Breast epithelium (tissue), 4 donors: ENCODE data around the gene DLX4. TPM values are rescaled to one million over a fixed set of nuclear protein-coding genes. Genes with fewer than 3 reads are reported as not detected.

Experiments used
- DNase-seq, 2 donors: peaks; one replicate each; pipeline ENCODE4 v3.0.0-alpha.2; 2019; ENCODE audit warnings: low spot score in 2 of 2
- H3K27ac ChIP-seq, 2 donors: fragments of 200-600 bp; sonication (generic) in 1 of 2; one replicate each; pipeline ENCODE4 v1.5.1; 2016 to 2019; ENCODE audit warnings: mild to moderate bottlenecking in 1 of 2
- H3K27me3 ChIP-seq, 2 donors: fragments of 200-600 bp; sonication (generic) in 1 of 2; one replicate each; pipeline versions ENCODE4 v1.5.1 to v1.6.0; 2017 to 2019; ENCODE audit warnings: control low read depth in 1 of 2, mild to moderate bottlenecking in 1 of 2
- H3K36me3 ChIP-seq: fragments of 200-600 bp; one replicate; pipeline ENCODE4 v1.5.1; 2019
- H3K4me1 ChIP-seq, 2 donors: fragments of 200-600 bp; sonication (generic); one replicate each; pipeline ENCODE4 v1.5.1; 2016 to 2019; ENCODE audit warnings: control low read depth in 1 of 2
- H3K4me3 ChIP-seq, 3 donors: fragments of 200-600 bp; sonication (generic); 1 replicate in 2 of 3; 2 replicates in 1 of 3; pipeline ENCODE4 v1.5.1; 2016 to 2019; ENCODE audit warnings: mild to moderate bottlenecking in 3 of 3, moderate library complexity in 2 of 3
- H3K9me3 ChIP-seq, 2 donors: fragments of 200-600 bp; sonication (generic) in 1 of 2; one replicate each; pipeline ENCODE4 v1.5.1; 2016 to 2019; ENCODE audit warnings: control low read depth in 1 of 2
- CTCF ChIP-seq, 3 donors: fragments of 450-650 bp; IDR thresholded peaks; one replicate each; pipeline ENCODE4 v1.5.1; 2016 to 2017; ENCODE audit warnings: antibody characterized with exemption in 3 of 3, mild to moderate bottlenecking in 3 of 3, moderate library complexity in 3 of 3
- POLR2A ChIP-seq: fragments of 450-650 bp; IDR thresholded peaks from one replicate; pipeline ENCODE4 v1.6.1; 2016; ENCODE audit warnings: antibody characterized with exemption, mild to moderate bottlenecking, moderate library complexity
- POLR2AphosphoS5 ChIP-seq, 3 donors: sonication (generic); formaldehyde crosslinking; IDR thresholded peaks; one replicate each; pipeline ENCODE4 v1.6.1; 2017; ENCODE audit warnings: antibody characterized with exemption in 3 of 3
- intact Hi-C: fragments of 100-400 bp; cut with DNase I; formaldehyde crosslinking; loops from one replicate; pipeline ENCODE4 v1.15.1; 2023; ENCODE audit warnings: low total_unique reads
- total RNA-seq, 3 donors: library from RNA; depleted of rRNA; stranded (reverse); fragments of >200 nt; gene quantifications; one replicate each; pipeline ENCODE4 v1.1.0, GENCODE V29; 2016

Gene DLX4
- total RNA-seq, 3 donors from 2014 or later: 0.44 TPM; not detected in 2

GRCh38 chr17:49970498-49970897 is 1.5 kb downstream of the DLX4 start:
- H3K4me1 ChIP-seq: peaks cover 0 to 11% of the 10 kb centered on the region in 2 donors
- H3K36me3 ChIP-seq: no peaks in the 10 kb centered on the region
- intact Hi-C loops: no loop called here
- H3K27me3 ChIP-seq: peaks cover 11 to 100% of the 10 kb centered on the region in 2 donors
- H3K27ac ChIP-seq: no peak overlapping the region
- H3K4me3 ChIP-seq: no peak overlapping the region
- DNase-seq: no peak
- no peak for TF ChIP-seq POLR2AphosphoS5 (IDR thresholded peaks at IDR 0.05)
- no peak for TF ChIP-seq POLR2A
- TF ChIP-seq CTCF (IDR thresholded peaks at IDR 0.05): no peak
- no peaks in the 10 kb centered on the region for H3K9me3 ChIP-seq

- peaks cover 0 to 11% of the 10 kb centered on the region in 2 donors for H3K4me1 ChIP-seq
- TF ChIP-seq CTCF (IDR thresholded peaks at IDR 0.05) (no peak), POLR2A (no peak), POLR2AphosphoS5 (IDR thresholded peaks at IDR 0.05) (no peak)
- no peaks in the 10 kb centered on the region for H3K9me3 ChIP-seq
- H3K4me3 ChIP-seq: peak overlapping the region in 1 of 3 donors; percentile 59
- H3K27ac ChIP-seq: no peak overlapping the region
- no peak for DNase-seq
- H3K36me3 ChIP-seq: no peaks in the 10 kb centered on the region
- intact Hi-C loops: no loop called here
- peaks cover 11 to 92% of the 10 kb centered on the region in 2 donors for H3K27me3 ChIP-seq
These were observed 2.3 kb downstream of the DLX4 start for GRCh38 chr17:49971199-49971847.

GRCh38 chr17:49971848-49972485 is 3.0 kb downstream of the DLX4 start:
- peaks cover 0 to 11% of the 10 kb centered on the region in 2 donors for H3K4me1 ChIP-seq
- H3K9me3 ChIP-seq: no peaks in the 10 kb centered on the region
- no peak for DNase-seq
- peaks cover 11 to 85% of the 10 kb centered on the region in 2 donors for H3K27me3 ChIP-seq
- TF ChIP-seq CTCF (IDR thresholded peaks at IDR 0.05) (no peak), POLR2A (no peak), POLR2AphosphoS5 (IDR thresholded peaks at IDR 0.05) (no peak)
- H3K4me3 ChIP-seq: peak overlapping the region in 1 of 3 donors; percentile 59
- H3K27ac ChIP-seq: no peak overlapping the region
- no peaks in the 10 kb centered on the region for H3K36me3 ChIP-seq
- intact Hi-C loops: no loop called here

- no peaks in the 10 kb centered on the region for H3K36me3 ChIP-seq
- peaks cover 11 to 79% of the 10 kb centered on the region in 2 donors for H3K27me3 ChIP-seq
- intact Hi-C loops: no loop called here
- TF ChIP-seq CTCF (IDR thresholded peaks at IDR 0.05) (no peak), POLR2A (no peak), POLR2AphosphoS5 (IDR thresholded peaks at IDR 0.05) (no peak)
- no peaks in the 10 kb centered on the region for H3K9me3 ChIP-seq
- H3K27ac ChIP-seq: no peak overlapping the region
- no peak for DNase-seq
- peak overlapping the region in 1 of 3 donors; percentile 59 for H3K4me3 ChIP-seq
- peaks cover 0 to 11% of the 10 kb centered on the region in 2 donors for H3K4me1 ChIP-seq
These were observed 3.7 kb downstream of the DLX4 start for GRCh38 chr17:49972486-49973270.

- H3K27ac ChIP-seq: no peak overlapping the region
- no peak for TF ChIP-seq POLR2AphosphoS5 (IDR thresholded peaks at IDR 0.05)
- peaks cover 11 to 79% of the 10 kb centered on the region in 2 donors for H3K27me3 ChIP-seq
- DNase-seq: no peak
- H3K4me1 ChIP-seq: peaks cover 0 to 11% of the 10 kb centered on the region in 2 donors
- intact Hi-C loops: no loop called here
- H3K4me3 ChIP-seq: no peak overlapping the region
- no peaks in the 10 kb centered on the region for H3K9me3 ChIP-seq
- H3K36me3 ChIP-seq: no peaks in the 10 kb centered on the region
These were observed 4.3 kb downstream of the DLX4 start for GRCh38 chr17:49973271-49973615.
